ENCODE results near the gene PTGFRN.

The PTGFRN gene

DNA sequence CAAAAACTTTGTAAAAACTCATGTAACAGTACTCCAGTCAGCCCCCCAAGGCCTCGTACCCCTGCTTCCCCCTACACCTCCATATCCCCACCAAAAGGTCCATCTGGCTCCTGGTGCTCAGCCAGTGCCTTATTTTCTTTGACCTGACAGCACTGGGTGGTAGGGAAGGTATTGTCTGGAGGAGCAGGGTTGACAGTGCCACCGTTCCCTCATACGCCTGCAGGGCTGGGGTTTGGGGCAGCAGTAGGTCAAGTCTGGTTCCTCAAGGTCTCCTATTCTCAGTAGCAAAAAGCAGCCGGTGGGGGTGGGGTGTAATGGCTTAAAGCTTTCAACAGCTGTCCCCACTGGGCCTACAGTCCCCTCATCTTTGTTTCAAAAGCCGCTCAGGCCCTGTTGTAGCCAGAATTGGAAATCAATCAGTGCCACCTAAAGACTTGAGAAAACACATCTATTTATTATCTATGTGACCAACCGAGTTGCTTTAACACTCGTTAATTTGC lies 125.1 kb downstream of the PTGFRN start:
- DNase-seq (ENCODE audit: low read depth), result no peak

- no peak for DNase-seq (ENCODE audit: low read depth)
Observed at GRCh38 chr1:117036018-117036461, 126.3 kb downstream of the PTGFRN start.

DNA sequence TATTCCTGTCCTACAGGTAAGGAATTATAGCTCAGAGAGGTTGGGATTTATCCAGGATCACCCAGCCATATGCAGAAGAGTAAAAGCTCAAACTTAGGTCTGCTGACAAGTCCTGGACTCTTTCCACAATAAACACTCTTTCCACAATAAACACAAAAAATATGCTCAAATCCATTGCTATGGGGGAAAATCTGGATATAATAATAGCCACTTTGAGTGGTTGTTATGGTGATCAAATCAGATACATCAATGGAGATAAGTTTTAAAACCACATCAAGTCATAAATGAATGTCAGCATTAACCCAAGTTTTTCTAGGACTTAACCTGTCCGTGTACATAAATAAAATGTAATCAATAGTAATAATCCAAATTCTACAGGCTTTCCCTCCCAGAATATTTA lies 128.1 kb downstream of the PTGFRN start:
- no peak for DNase-seq (ENCODE audit: low read depth)

- DNase-seq (ENCODE audit: low read depth), result no peak
Observed at GRCh38 chr1:117038236-117038635, 128.5 kb downstream of the PTGFRN start.
